NB4 (cell line): ENCODE measurements around the gene MPP3.

Experiments
- CTCF ChIP-seq: IDR thresholded peaks from one replicate; pipeline ENCODE4 v1.5.1; 2012; ENCODE audit warnings: low read depth, low read length
- POLR2A ChIP-seq: IDR thresholded peaks from 2 replicates; pipeline ENCODE4 v1.6.1; 2011; ENCODE audit warnings: mild to moderate bottlenecking; ENCODE audit not compliant: insufficient read length; ENCODE audit errors: extremely low read depth
- TF ChIP-seq, protein P1 (sequence below): IDR thresholded peaks from 2 replicates; pipeline ENCODE4 v1.6.1; 2011; ENCODE audit warnings: low read depth, low read length

DNA sequence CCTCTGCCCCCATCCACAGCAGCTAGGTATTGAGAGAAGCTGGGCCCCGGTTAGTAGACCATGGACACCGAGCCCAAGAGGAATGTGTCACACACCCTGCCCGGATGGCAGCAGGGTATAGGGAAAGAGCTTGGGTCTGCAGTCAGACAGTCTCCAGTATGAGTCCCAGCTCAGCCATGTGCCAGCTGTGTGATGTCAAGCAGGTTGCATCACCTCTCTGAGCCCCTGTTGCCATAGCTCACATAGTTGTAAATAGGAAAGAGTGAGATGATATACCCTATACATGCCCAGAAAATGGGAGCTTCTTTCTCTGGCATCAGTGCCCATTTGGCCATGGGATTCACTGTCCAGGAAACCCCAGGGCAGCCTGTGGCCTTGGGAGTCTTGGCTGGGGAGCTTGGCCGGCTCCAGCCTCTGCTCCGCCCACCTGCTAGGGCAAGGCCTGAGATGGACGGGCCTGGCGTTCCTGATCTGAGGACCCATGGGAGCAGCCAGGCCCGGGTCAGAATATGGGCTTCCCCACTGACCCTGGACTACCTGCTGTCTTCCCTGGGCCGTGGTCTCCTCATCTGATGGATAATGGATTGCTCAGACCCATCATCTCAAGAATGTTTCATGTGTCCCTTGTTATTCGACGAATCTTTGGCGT, 27.3 kb upstream of the MPP3 start:
- TF ChIP-seq POLR2A (no peak), CTCF (no peak)
- TF ChIP-seq, protein P1, sequence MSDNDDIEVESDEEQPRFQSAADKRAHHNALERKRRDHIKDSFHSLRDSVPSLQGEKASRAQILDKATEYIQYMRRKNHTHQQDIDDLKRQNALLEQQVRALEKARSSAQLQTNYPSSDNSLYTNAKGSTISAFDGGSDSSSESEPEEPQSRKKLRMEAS: no peak
